ENCODE data around the gene IFRD2.
"Not testable (repeated sequence)": the region's sequence is repeated elsewhere in the genome, so short reads cannot be mapped to it uniquely, and the experiment has no call there.

The IFRD2 gene

GRCh38 chr3:50278880-50279224 lies 13.4 kb downstream of the IFRD2 start, which contains the start of gene LSMEM2:
LSMEM2 (plus strand) TSS chr3:50279087; CDS start chr3:50279114, 27 bp downstream.
- no peak for DNase-seq

- DNase-seq = no peak
These were observed 13.9 kb downstream of the IFRD2 start for GRCh38 chr3:50278123-50278879.

- DNase-seq = no peak
These were observed 15.5 kb downstream of the IFRD2 start for GRCh38 chr3:50276762-50277101.

- no peak for DNase-seq
These were observed 16.1 kb downstream of the IFRD2 start for GRCh38 chr3:50275996-50276761.

GRCh38 chr3:50275141-50275995 lies 16.9 kb downstream of the IFRD2 start:
- no peak for DNase-seq

- peak; percentile 39 for DNase-seq
These were observed 17.7 kb downstream of the IFRD2 start for GRCh38 chr3:50274371-50275104.

GRCh38 chr3:50273689-50274065 lies 18.6 kb downstream of the IFRD2 start:
- DNase-seq = no peak

GRCh38 chr3:50272911-50273688 lies 19.1 kb downstream of the IFRD2 start:
- DNase-seq = peak; percentile 72

- not testable (repeated sequence) for DNase-seq
These were observed 19.7 kb downstream of the IFRD2 start for GRCh38 chr3:50272538-50272910.

- DNase-seq = no peak
These were observed 20.8 kb downstream of the IFRD2 start for GRCh38 chr3:50271314-50271936.

- DNase-seq = no peak
These were observed 21.6 kb downstream of the IFRD2 start for GRCh38 chr3:50270422-50271224.

GRCh38 chr3:50269977-50270413 lies 22.2 kb downstream of the IFRD2 start:
- no peak for DNase-seq

GRCh38 chr3:50269460-50269859 lies 22.8 kb downstream of the IFRD2 start:
- DNase-seq = no peak

GRCh38 chr3:50268703-50269451 lies 23.4 kb downstream of the IFRD2 start, which contains the start of gene SEMA3B:
SEMA3B (plus strand) TSS chr3:50269147; CDS start chr3:50269241, 94 bp downstream.
- DNase-seq = no peak

GRCh38 chr3:50268276-50268675 lies 24.0 kb downstream of the IFRD2 start:
- no peak for DNase-seq

GRCh38 chr3:50267280-50267913 lies 24.8 kb downstream of the IFRD2 start:
- DNase-seq = peak; percentile 53

GRCh38 chr3:50266836-50267235 lies 25.4 kb downstream of the IFRD2 start:
- DNase-seq = no peak

GRCh38 chr3:50266017-50266416 lies 26.2 kb downstream of the IFRD2 start:
- no peak for DNase-seq

- no peak for DNase-seq
These were observed 26.7 kb downstream of the IFRD2 start for GRCh38 chr3:50265571-50265970.

Measured in NCI-H146 (cell line).